MCF 10A (cell line): ENCODE results near the gene AFDN. TPM values are rescaled to one million over a fixed set of nuclear protein-coding genes. Genes with fewer than 3 reads are reported as not detected.

Experiments
- BruUV-seq: library from RNA; stranded (reverse); fragments of 400-500 nt; replicated peaks from 2 replicates; lab custom pipeline; 2021; lab: Mats Ljungman, UMichigan
- CTCF ChIA-PET: fragments of 300-600 bp; sonication (Branson Sonifier 250); formaldehyde crosslinking; extraction: SDS; loops from one replicate; lab custom pipeline; 2021; ENCODE audit warnings: antibody characterized with exemption, inconsistent platforms; lab: Yijun Ruan, JAX
- POLR2A ChIA-PET: fragments of 300-600, 350-650 bp; sonication (Branson Sonifier 250); formaldehyde crosslinking; extraction: SDS; loops from one replicate; lab custom pipeline; 2020; ENCODE audit warnings: antibody characterized with exemption, inconsistent platforms; lab: Yijun Ruan, JAX
- DNase-seq: peaks from one replicate; pipeline ENCODE4 v3.0.0-alpha.2; 2018; ENCODE audit not compliant: unreplicated experiment
- H3K27ac Mint-ChIP-seq: one replicate; pipeline ENCODE4 v1.8.0; 2022; ENCODE audit warnings: mild to moderate bottlenecking, low read depth, mixed read lengths; ENCODE audit not compliant: unreplicated experiment
- H3K27me3 Mint-ChIP-seq: one replicate; pipeline ENCODE4 v1.8.0; 2022; ENCODE audit warnings: mixed read lengths; ENCODE audit not compliant: insufficient read depth, unreplicated experiment
- H3K36me3 Mint-ChIP-seq: one replicate; pipeline ENCODE4 v1.8.0; 2022; ENCODE audit warnings: mild to moderate bottlenecking, moderate library complexity, mixed read lengths; ENCODE audit not compliant: insufficient read depth, unreplicated experiment
- H3K4me1 Mint-ChIP-seq: one replicate; pipeline ENCODE4 v1.8.0; 2022; ENCODE audit warnings: mixed read lengths; ENCODE audit not compliant: insufficient read depth, unreplicated experiment
- H3K4me3 Mint-ChIP-seq: one replicate; pipeline ENCODE4 v1.8.0; 2022; ENCODE audit warnings: mild to moderate bottlenecking, moderate library complexity, mixed read lengths; ENCODE audit not compliant: unreplicated experiment
- H3K9me3 Mint-ChIP-seq: one replicate; pipeline ENCODE4 v1.8.0; 2022; ENCODE audit warnings: mixed read lengths; ENCODE audit not compliant: unreplicated experiment
- intact Hi-C: fragments of 100-400 bp; cut with micrococcal nuclease; formaldehyde crosslinking; loops from 2 replicates; pipeline ENCODE4 v1.14.1; 2022
- total RNA-seq: library from RNA; stranded (reverse); gene quantifications from 2 replicates; pipeline ENCODE4 v1.2.3, GENCODE V29; 2022
- TF ChIP-seq, protein P1 (sequence below): fragments of 200-600 bp; IDR thresholded peaks from one replicate; pipeline ENCODE4 v1.8.0; 2022; ENCODE audit warnings: antibody characterized with exemption, mild to moderate bottlenecking; ENCODE audit not compliant: unreplicated experiment

Gene AFDN
- total RNA-seq, 1 experiment from 2014 or later: 115 TPM

DNA sequence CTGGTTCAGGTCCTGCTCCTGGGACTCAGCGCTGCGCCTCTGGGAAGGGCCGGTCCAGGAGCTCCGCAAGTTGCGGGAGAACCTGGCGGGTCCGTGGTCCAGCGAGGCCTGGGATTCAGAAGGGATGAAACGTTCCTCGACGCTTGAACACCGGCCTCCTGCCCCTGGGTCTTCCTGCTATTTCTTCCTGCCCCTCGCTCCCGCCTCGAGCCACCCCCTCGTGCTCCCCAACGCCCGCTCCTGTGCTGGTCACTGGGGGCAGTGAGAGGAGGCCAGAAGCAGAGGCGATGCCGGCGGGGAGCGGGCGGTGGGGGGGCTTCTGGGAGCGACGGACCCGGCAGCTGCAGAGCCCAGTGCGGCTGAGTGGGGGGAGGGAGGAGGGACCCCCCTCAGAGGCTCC lies 150.0 kb downstream of the AFDN start:
- DNase-seq: no peak
- no peaks in the 10 kb centered on the region for H3K36me3 Mint-ChIP-seq
- no peak overlapping the region for H3K4me3 Mint-ChIP-seq
- ChIA-PET POLR2A (no interaction called here), CTCF (no interaction called here)
- no TSS peak for BruUV-seq
- no peak overlapping the region for H3K27ac Mint-ChIP-seq
- intact Hi-C loops: no loop called here
- no peaks in the 10 kb centered on the region for H3K9me3 Mint-ChIP-seq
- H3K4me1 Mint-ChIP-seq: no peaks in the 10 kb centered on the region
- H3K27me3 Mint-ChIP-seq: no peaks in the 10 kb centered on the region
- TF ChIP-seq, protein P1, sequence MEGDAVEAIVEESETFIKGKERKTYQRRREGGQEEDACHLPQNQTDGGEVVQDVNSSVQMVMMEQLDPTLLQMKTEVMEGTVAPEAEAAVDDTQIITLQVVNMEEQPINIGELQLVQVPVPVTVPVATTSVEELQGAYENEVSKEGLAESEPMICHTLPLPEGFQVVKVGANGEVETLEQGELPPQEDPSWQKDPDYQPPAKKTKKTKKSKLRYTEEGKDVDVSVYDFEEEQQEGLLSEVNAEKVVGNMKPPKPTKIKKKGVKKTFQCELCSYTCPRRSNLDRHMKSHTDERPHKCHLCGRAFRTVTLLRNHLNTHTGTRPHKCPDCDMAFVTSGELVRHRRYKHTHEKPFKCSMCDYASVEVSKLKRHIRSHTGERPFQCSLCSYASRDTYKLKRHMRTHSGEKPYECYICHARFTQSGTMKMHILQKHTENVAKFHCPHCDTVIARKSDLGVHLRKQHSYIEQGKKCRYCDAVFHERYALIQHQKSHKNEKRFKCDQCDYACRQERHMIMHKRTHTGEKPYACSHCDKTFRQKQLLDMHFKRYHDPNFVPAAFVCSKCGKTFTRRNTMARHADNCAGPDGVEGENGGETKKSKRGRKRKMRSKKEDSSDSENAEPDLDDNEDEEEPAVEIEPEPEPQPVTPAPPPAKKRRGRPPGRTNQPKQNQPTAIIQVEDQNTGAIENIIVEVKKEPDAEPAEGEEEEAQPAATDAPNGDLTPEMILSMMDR: no peak

DNA sequence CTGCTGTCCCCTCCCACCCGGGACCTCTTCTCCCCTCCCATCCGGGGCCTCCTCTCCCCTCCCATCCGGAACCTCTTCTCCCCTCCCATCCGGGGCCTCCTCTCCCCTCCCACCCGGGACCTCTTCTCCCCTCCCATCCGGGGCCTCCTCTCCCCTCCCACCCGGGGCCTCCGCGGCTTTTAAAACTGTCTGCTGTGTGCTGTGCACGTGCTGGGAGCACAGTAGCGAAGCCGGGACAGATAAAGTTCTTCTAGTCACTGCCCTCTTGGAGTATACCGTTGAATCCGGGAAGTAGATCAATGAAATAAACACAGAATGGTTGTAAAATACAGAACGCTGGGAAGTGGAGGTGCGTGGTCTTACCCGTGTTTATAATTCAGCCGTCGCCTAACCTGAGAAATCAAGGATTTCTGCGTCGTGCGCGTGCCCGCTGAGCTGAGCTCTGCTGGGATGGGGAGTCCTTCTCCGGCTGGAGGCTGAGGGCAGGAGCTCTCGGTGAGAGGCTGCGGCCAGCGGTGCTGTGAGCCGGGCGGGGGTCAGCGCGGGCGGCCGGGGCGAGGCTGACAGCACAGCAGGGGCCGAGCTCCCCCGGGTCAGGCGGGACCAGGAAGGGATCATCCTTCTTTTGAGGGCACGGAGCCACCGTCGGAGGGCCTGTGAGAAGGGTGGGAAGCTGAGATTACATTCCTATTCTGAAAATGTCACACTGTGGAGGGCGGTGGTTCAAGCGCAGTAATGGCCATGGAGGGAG lies 151.2 kb downstream of the AFDN start:
- Mint-ChIP-seq H3K9me3 (no peaks in the 10 kb centered on the region), H3K27ac (no peak overlapping the region), H3K36me3 (no peaks in the 10 kb centered on the region), H3K27me3 (no peaks in the 10 kb centered on the region), H3K4me1 (no peaks in the 10 kb centered on the region), H3K4me3 (no peak overlapping the region)
- CTCF ChIA-PET: no interaction called here
- TF ChIP-seq, protein P1: no peak
- BruUV-seq: no TSS peak
- POLR2A ChIA-PET: no interaction called here
- intact Hi-C loops: no loop called here
- no peak for DNase-seq

DNA sequence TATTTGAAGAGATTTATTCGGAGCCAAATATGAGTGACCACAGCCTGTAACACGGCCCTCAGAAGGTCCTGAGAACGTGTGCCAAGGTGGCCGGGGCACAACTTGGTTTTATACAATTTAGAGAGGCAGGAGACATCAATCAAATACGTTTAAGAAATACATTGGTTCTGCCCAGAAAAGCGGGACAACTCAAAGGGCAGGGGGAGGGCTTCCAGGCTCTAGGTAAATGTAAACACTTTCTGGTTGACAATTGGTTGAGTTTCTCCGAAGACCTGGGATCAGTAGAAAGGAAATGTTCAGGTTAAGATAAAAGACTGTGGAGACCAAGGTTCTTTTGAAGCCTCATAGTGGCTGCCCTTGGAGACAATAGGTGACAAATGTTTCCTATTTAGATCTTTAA lies 151.9 kb downstream of the AFDN start:
- no TSS peak for BruUV-seq
- no peak overlapping the region for H3K4me3 Mint-ChIP-seq
- H3K27ac Mint-ChIP-seq: no peak overlapping the region
- H3K27me3 Mint-ChIP-seq: no peaks in the 10 kb centered on the region
- no peaks in the 10 kb centered on the region for H3K9me3 Mint-ChIP-seq
- intact Hi-C loops: no loop called here
- H3K36me3 Mint-ChIP-seq: no peaks in the 10 kb centered on the region
- DNase-seq: no peak
- CTCF ChIA-PET: no interaction called here
- no peaks in the 10 kb centered on the region for H3K4me1 Mint-ChIP-seq
- POLR2A ChIA-PET: interaction anchor here (0.6 kb wide), 1 partner anchor 887 kb away, joined by 3 read pairs; no protein-coding TSS in a partner anchor
- TF ChIP-seq, protein P1: no peak

DNA sequence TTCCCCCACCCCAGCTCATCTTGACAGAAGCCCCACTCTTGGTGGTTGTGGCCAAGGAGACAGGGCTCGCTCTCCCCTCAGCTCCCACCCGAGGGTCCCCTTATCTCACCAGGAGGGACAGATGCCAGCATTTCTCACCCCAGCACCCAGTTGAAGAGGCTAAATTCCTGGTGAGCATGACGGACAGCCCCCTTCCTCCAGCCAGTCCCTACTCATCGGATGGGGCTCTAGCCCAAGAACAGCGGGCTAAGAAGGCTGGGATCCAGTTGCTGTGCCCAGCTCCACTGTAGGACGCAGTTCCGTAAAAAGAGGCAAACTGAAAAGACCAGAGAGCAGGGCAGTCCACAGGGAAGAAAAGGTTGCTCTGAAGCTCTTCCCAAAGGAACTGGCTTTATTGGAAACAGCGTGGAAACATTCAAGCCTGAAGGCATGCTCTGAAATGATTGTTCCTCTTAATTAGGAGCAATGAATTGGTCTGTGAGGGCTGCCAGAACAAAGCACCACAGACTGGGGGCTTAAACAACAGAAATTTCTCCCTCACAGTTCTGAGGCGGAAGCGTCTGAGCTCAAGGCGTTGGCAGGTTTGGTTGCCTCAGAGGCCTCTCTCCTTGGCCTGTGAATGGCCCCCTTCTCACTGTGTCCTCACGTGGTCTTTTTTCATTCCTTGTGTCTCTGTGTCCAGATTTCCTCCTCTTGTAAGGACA lies 152.9 kb downstream of the AFDN start:
- H3K27ac Mint-ChIP-seq: no peak overlapping the region
- H3K4me1 Mint-ChIP-seq: no peaks in the 10 kb centered on the region
- H3K27me3 Mint-ChIP-seq: no peaks in the 10 kb centered on the region
- TF ChIP-seq, protein P1: no peak
- no peak for DNase-seq
- no peaks in the 10 kb centered on the region for H3K9me3 Mint-ChIP-seq
- no TSS peak for BruUV-seq
- H3K36me3 Mint-ChIP-seq: no peaks in the 10 kb centered on the region
- no peak overlapping the region for H3K4me3 Mint-ChIP-seq
- ChIA-PET CTCF (interaction anchor here (0.6 kb wide), 1 partner anchor 595 kb away, joined by 3 read pairs; no protein-coding TSS in a partner anchor), POLR2A (no interaction called here)
- intact Hi-C loops: no loop called here
